CD4-positive, alpha-beta T cell treated with Interleukin-12 subunit alpha and Interleukin-12 subunit beta, for 1 hour (primary cell): ENCODE results near the gene UPF3A.
A peak's percentile ranks its signal among the peaks of the same experiment; 100 is the strongest.
"Not testable (repeated sequence)": the region's sequence is repeated elsewhere in the genome, so short reads cannot be mapped to it uniquely, and the experiment has no call there.

Experiments used
- DNase-seq: peaks from one replicate; pipeline ENCODE4 v3.0.0-alpha.2; 2020

UPF3A gene

DNA sequence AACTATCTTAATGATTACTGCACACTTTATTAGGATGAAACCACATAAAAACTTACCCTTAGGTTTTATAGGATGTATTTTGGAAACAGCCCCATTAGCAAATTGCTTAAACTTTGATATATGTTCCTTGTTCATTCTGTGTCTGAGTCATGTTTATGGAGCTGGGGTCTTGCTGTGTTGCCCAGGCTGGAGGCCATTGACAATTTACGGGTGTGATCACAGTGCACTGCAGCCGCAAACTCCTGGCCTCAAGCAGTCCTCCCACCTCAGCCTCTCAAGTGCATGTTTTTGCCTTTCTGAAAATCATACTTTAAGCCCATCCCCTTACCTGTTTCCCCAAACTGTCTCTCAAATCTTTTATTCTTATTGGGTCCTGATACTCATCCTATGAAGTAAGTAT, 27.7 kb downstream of the UPF3A start:
- DNase-seq: no peak

DNA sequence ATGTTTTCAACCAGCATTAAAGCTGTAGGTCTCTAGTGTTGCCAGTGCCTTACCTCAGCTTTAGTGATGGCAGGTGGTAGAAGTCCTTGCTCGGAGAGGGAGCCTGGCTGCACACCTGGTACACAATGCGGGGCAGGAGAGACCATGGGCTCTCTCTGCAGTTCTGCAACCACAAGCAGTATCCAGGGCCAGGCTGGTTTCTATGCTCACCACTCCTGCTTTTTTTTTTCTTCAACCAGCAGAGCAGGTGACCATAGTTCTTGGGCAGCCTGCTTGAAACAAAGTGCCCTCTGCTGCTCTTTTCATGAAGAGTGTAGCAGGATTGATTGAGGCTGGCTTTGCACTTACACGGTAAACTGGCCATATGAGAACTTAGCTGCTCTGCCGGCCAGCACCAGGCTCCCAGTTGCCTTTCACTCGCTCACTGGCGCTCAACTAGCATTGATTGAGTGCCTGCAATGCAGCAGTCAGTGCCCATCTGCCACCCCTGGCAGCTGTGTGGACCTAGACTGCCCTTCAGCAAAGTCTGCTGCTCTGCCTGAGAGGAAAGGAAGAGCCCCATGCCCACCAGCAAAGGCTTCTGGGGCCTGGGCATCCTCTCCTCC, 28.5 kb downstream of the UPF3A start:
- DNase-seq: no peak

DNA sequence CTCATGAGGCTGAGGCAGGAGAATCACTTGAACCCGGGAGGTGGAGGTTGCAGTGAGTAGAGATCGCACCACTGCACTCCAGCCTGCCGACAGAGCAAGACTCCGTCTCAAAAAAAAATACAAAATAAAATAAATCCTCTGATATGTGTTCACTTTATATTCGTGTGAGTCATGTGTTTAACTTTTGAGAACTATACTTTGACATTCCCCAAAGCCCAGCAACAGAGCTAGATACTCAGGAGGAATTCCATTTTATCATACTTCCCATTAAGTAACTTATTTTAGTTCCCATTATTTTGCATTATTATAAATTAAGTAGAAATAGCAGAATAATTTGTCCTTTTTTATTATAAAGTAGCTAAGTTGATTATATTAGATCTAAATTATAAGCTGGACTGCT, 29.6 kb downstream of the UPF3A start:
- DNase-seq: no peak

DNA sequence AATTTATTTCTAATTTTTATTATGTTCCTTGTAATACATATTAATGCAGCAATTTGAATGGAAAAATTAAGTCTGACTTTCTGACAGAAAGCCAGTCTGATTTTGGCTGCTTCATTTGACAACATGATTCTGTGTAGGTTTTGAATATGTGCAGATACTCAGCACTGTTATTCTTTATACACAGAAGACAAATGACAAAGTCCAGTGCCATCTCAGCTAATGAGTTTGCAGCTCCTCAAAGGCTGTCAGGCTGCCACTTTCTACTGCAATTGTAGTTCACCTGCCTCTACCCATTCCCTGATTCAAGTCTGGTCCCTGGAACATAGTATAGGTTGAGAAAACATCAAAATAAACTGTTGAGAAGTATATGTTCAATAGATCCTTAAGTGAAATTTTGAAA, 30.0 kb downstream of the UPF3A start:
- DNase-seq: no peak

DNA sequence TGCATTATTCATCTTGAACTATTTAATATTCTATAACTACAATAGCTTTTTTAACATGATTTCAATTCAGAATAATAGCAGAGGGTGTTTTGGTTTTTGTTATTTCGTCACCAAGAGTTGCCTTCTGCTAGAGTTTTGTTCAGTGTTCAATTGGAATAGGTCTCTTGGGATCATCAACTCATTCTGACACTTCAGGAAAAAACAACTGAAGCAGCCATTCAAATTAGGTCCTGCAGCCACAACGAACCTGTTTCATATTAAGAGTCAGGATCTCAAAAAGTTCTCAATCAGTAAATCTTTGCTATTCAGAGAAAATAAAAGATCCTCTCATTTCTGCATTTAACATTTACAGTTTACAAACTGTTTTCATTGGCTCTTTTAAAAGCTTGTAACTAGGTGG, 30.5 kb downstream of the UPF3A start:
- DNase-seq: no peak

DNA sequence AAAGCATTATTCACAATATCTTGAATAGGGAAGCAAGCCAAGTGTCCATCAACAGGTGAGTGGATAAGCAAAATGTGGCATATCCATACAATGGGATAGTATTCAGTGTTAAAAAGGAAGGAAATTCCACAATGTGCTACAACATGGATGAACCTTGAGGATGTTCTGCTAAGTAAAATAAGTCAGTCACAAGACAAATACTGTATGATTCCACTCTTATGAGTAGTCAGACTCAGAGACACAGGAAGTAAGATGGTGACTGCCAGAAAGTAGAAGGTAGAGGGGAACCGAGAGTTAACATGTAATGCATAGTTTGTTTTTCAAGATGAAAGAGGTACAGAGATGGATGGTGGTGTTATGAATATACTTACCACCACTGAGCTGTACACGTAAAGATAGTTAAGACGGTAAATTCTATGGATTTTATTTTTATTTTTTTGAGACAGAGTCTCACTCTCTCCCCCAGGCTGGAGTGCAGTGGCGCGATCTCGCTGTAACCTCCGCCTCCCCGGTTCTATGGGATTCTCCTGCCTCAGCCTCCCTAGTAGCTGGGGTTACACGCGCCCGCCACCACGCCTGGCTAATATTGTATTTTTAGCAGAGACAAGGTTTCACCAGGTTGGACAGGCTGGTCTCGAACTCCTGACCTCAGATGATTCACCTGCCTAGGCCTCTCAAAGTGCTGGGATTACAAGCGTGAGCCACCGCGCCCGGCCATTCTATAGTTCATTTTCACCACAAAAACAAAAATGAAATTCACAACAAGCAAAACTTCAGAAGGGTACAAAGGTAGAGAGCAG, 31.9 kb downstream of the UPF3A start:
- peak; percentile 8 for DNase-seq

DNA sequence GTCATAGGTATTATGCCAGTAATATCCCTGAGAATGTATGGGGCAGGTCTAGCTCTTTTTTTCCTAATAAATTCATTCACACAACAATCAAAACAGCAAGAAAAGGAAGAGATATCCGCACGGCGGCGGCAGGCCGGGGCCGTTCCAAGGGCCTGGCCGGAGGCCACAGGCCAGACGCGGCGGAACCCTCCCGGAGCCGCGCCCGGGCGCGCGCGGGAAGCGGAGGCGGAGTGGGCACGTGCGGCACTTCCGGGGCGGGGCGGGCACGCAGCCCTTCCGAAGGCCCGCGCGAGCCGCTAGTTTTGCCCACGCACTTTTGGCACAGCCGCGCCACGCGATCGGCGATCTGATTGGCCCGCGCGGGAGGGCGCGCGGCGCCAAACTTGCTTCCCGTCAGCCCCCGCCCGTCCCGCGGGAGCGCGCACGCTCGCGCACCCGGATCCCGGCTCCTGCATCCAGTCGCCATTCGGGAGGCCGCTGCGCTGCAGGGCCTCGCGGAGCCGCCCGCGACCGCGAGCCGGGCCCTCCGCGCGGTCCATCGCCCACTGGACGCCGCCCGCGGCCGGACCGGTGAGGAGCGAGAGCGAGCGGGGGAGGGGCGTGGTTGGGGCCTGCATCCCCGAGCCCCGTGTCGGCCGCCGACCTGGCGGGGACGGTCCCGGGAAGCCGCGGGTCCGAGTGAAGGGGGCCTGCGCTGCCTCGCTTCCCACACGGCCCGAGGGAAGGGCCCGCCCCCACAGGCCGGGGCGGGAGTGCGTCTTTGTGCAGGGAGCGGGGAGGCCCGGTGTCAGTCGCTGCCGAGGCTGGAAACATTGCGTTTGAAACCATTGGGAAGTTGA, 32.9 kb downstream of the UPF3A start, which contains the start of gene CHAMP1:
Gene CHAMP1, plus strand, starts transcription at position 430 of the 839 bp plus-strand sequence. CDS start 9,340 bp downstream, outside the sequence.
- peak; percentile 91 for DNase-seq

DNA sequence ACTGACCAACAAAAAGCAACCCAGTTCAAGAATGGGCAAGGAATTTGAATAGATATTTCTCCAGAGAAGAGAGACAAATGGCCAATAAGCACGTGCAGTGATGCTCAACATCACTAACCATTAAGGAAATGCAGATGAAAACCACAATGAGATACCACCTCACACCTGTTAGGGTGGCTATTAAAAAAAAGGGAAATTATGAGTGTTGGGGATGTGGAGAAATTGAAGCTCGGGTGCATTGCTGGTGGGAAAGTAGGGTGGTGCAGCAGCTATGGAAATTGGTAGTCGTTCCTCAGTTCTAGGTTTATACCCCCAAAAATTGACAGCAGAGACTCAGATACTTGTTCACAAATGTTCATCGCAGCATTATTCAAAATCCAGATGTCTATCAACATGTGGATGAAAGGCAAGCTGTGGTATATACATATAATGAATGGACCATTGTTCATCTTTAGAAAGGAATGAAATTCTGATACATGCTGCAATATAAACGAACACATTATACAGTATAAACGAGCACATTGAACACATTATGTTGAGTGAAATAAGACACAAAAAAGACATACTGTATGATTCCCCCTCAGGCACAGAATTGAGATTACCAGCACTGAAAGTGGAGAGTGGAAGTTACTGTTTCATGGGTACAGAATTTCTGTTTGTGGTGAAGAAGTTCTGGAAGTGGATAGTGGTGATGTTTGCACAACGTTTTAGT, 33.8 kb downstream of the UPF3A start:
- peak; percentile 30 for DNase-seq

DNA sequence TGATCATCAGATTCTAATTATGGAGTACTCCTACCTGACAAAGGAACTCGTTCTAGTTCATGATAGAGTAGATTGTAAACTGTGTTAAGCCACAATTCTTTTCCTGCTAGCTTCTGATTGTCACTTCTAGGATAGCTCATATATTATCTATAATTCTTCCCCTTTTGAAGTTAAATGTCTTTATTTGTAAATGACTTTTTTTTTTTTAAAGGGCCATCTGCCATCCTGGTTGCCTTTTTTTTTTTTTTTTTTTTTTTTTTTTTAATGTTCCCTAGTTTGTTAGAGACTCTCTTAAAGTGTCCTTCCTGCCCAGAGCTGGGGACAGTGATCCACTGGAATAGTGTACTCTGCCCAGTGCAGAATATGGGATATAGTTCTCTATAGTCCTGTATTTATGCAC, 37.2 kb downstream of the UPF3A start:
- no peak for DNase-seq

DNA sequence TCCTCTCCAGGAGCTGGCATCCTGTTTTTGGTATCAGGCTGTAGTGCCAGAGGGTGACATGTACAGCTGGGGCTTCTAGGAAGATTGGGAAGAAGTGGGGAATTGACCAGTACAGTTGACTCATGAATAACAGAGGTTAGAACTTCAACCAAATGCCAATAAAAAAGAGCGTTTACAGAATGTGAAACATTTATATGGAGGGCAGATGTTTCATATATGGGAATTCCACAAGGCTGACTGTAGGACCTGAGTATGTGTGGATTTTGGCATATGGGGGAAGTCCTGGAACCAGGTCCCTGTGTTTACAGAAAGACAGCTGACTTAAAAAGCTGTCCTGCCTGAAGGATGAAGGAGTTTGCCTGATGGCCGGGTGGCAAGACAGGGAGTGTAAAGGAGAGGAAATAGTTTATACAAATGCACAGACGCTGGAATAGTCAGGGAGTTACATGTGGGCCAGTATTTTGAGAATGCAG, 38.1 kb downstream of the UPF3A start:
- DNase-seq: no peak

DNA sequence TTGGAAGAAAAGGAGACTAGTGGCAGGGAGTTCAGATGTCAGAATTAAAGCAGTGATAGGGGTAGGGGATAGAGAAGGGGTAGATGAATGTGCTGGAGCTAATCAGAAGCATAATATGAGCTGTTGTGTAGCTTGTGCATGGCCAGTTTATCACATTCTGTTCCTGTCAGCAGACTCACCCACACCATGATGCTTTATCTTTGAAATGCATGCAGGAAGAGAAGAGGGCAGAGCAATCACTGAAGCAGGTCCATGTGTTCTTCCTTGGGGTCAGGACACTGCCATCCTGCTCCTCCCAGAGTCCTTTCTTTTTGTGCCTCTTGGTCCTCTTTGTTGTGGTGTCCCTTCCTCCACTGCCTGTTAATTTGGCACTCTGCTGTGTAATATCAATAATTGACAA, 38.7 kb downstream of the UPF3A start:
- DNase-seq: no peak

DNA sequence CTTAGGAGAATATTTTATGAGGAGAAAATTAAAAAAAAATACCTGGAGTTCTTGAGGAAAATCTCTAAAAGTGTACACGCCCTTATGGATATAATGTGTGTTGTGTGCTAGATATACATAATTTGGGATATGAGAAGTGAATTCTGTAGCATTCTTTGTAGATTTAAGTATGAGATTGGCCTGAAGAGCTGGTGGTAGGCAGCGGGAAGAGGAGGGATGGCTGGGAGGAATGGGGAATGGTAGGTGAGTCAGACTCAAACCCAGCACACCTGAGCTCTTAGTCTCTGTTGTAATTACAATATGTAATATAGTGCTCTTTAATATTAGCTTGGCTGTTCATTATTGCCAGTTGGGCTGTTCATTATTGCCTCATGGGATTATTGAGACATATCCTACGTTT, 39.9 kb downstream of the UPF3A start:
- DNase-seq: no peak

DNA sequence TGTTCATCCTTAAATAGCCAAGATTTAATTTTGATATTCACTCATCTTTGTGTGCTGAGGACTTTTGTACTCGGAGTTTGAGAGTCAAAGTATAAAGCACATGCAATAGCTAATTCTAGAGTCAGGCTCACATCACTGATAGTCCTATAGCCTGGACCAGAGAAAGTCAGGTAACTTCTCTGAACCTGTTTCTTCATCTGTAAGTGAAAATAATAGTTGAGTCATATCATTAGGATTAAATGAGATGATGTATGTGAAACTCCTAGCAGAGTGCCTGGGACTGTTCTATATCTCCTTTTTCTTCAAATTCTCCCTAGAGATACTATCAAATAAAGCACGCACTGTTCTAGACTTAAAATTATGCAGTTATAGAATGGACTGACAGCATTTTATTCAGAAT, 41.9 kb downstream of the UPF3A start:
- no peak for DNase-seq

DNA sequence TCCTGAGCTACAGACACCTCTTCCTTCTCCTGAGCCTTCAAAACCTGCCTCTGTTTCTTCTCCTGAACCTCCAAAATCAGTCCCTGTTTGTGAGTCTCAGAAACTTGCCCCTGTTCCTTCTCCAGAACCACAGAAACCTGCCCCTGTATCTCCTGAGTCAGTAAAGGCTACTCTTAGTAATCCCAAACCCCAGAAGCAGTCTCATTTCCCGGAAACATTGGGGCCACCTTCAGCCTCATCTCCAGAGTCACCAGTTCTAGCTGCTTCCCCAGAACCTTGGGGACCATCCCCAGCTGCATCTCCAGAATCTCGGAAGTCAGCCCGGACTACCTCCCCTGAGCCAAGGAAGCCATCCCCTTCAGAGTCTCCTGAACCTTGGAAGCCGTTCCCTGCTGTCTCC, 42.9 kb downstream of the UPF3A start:
- no peak for DNase-seq

DNA sequence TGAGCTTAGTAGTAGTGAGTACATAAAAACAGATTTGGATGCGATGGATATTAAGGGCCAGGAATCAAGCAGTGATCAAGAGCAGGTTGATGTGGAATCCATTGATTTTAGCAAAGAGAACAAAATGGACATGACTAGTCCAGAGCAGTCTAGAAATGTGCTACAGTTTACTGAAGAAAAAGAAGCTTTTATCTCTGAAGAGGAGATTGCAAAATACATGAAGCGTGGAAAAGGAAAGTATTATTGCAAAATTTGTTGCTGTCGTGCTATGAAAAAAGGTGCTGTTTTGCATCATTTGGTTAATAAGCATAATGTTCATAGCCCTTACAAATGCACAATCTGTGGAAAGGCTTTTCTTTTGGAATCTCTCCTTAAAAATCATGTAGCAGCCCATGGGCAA, 44.3 kb downstream of the UPF3A start:
- no peak for DNase-seq

DNA sequence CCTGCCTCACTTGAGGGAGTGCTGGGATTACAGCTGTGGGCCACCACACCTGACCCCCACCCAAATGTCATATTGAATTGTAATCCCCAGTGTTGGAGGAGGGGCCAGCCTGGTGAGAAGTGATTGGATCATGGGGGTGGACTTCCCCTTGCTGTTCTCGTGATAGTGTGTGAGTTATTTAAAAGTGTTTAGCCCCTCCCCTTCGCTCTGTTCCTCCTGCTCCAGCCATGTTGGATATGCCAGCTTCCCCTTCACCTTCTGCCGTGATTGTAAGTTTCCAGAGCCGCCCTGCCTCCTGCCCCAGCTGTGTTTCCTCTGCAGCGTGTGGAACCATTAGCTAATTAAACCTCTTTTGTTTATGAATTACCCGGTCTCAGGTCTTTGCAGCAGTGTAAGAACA, 46.6 kb downstream of the UPF3A start:
- DNase-seq: no peak

DNA sequence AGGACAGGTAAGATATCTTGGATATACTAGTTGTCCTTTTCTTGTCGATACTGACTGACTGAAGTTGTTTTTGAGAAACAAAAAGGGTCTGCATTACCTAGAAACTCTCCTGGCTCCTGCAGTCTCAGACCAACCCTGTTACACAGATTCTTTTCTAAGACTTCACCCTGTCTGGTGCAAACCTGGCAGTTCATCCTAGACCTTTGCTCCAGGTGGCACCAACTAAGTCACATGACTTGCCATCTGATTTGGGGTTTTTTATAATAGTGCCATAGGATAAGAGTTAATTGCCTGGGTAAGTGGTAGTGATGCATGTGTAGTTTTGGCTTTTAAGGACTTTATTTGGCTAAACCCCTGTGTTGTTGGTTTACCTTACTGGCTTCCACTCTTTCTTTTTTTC, 47.2 kb downstream of the UPF3A start:
- no peak for DNase-seq

DNA sequence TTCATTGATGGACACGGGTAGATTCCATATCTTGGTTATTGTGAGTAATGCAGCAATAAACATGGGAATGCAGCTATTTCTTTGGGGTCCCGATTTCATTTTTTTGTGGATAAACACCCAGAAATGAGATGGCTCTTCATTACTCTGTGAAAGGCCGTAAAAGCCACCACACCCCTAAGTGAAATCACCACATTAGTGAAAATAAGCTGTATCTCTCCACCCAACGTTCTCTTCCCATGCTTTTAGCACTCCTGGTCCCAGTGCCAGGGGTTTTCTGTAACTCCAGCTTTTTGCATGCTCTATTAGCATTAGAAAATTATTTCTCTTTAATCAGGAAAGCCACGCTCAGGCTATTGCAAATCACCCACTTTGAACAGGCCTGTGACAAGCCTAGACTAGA, 48.7 kb downstream of the UPF3A start:
- no peak for DNase-seq

DNA sequence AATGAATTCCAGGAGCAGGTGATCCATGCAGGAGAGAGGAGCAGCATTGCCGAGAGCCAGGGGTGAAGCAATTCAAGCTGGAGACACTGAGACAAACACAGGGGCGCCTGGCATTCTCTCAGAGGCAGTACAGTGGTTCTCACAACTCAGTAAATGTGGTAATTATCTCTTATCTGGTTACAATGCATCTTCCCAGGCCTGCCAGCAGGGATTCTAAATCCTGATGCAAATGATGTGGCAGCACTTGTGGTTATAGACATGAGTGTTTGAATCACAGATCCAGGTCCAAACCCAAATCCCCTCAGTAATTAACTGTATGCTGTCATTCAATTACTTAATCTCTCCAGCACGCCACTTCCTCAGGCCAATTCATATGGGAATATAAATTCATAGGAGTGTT, 52.5 kb downstream of the UPF3A start:
- DNase-seq: not testable (repeated sequence)

DNA sequence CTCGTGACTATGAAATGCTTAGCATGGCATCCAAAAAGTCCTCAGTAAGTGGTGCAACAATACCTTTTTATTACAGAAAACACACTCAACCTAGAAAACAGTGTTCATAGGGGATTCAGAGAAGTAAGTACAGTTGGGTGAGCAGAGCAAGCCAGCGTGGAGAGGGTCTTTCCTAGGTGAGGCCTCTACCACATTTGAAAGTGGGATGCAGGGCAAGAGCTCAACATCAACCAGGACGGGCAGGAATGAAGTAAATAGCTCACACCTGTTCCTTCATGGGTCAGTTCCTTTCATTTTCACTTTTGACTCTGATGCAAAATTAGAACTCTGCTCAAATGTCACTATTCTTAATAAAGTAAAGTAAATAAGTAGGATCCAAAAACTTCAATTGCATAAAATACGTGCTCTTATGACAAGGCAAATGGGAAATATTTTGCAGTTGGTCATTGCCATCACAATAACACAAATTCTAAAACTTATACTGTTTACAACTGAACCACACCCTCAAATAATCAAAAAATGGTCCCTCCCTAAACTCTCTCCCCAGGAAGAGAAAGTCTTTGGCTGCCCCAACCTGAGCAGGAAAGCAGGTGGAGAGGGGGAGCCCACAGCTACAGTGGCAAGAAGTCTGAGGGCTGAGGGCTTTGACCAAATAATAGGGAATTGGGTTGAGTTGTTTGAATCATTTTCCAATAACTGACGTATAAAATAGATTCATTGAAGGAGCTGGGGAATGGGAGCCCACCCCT, 53.1 kb downstream of the UPF3A start:
- peak; percentile 4 for DNase-seq

DNA sequence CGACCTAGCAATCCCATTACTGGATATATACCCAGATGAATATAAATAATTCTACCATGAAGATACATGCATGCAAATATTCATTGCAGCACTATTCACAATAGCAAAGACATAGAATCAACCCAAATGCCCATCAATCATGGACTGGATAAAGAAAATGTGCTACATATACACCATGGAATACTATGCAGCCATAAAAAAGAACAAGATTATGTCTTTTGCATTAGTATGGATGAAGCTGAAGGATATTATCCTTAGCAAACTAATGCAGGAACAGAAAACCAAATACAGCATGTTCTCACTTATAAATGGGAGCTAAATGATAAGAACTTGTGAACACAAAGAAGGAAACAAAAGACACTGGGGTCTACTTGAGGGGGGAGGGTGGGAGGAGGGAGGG, 55.1 kb downstream of the UPF3A start:
- not testable (repeated sequence) for DNase-seq

DNA sequence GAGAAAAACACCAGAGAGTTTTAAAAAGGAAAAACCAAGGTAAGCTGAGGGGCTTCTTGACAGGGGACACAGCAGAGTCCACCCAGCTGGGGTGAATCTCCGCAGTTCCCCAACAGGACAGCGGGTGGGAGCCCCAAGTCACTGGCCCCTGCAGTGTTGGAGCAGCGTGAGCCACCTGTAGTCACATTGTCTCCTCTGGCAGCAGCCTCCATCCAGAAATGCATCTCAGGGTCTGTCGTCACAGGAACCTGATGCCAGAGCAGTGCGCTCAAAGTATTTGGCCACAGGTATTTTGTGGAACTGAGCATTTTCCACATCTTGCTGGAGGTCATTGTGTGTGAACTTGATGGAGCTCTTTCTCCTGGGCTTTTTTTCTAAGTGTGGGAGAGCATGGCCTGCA, 57.6 kb downstream of the UPF3A start:
- DNase-seq: no peak
